ENCODE data around the gene CAPN8. TPM values are rescaled to one million over a fixed set of nuclear protein-coding genes. Genes with fewer than 3 reads are reported as not detected.

CAPN8 gene
- total and polyA plus RNA-seq, 2 donors (not counting 1 experiment from before 2014, with no cell fraction given), result 0.37 to 0.52 TPM

DNA sequence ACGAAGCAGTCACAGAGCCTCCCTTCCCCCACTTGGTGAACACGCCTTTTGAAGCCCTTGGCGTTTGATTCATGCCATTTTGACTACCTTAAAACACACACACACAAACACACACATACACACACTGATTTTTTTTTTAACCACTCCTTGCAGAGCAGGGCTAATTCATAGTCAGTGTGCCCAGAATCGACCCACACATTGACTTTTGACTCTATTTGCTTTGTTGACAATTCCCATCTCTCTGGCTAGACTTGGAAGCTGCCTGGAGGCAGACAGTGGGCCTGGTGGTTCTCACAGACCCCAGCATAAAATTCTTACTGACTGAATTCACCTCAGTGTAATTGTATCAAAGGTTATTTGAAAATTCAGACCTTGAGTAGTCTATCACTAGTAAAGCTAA lies 30.3 kb downstream of the CAPN8 start:
- H3K79me2 ChIP-seq (ENCODE audit: control insufficient read depth, insufficient read depth, low read length), result no peaks in the 10 kb centered on the region
- no peak overlapping the region for H3K4me2 ChIP-seq (replicated peaks; ENCODE audit: low read depth, low read length, poor library complexity, severe bottlenecking)
- peaks cover 0 to 21% (median 5%) of the 10 kb centered on the region in 4 experiments for H3K27me3 ChIP-seq (replicated peaks in 1 of 4; ENCODE audit: control extremely low read depth in 1 of 4, control insufficient read depth in 3 of 4, insufficient read depth in 4 of 4, low read length in 3 of 4)
- intact Hi-C loops (cut with micrococcal nuclease), result no loop called here
- H3K9me3 ChIP-seq (ENCODE audit: control extremely low read depth in 1 of 3, control insufficient read depth in 2 of 3, insufficient read depth in 1 of 3, low read length in 2 of 3), result peaks cover 0 to 17% (median 2%) of the 10 kb centered on the region in 3 donors
- no peak overlapping the region for H3K9ac ChIP-seq (ENCODE audit: low read length)
- ChIA-PET CTCF (no interaction called here), POLR2A (no interaction called here)
- no peak overlapping the region for H3K4me3 ChIP-seq (ENCODE audit: control extremely low read depth in 1 of 5, extremely low read depth in 1 of 5, insufficient read depth in 1 of 5, low read depth in 2 of 5, low read length in 4 of 5)
- Mint-ChIP-seq H3K9me3 (ENCODE audit: insufficient read depth) (peaks cover 11% of the 10 kb centered on the region), H3K4me3 (no peak overlapping the region), H3K27ac (no peak overlapping the region), H3K27me3 (peaks cover 43% of the 10 kb centered on the region), H3K4me1 (no peaks in the 10 kb centered on the region)
- no peaks in the 10 kb centered on the region for H3K4me1 ChIP-seq (ENCODE audit: control insufficient read depth in 2 of 2, insufficient read depth in 2 of 2, low read length in 2 of 2)
- no peak for TF ChIP-seq EZH2 (IDR thresholded peaks at IDR 0.05; ENCODE audit: borderline replicate concordance, insufficient read depth, low read depth, low read length, poor library complexity, severe bottlenecking)
- TF ChIP-seq, protein P1, sequence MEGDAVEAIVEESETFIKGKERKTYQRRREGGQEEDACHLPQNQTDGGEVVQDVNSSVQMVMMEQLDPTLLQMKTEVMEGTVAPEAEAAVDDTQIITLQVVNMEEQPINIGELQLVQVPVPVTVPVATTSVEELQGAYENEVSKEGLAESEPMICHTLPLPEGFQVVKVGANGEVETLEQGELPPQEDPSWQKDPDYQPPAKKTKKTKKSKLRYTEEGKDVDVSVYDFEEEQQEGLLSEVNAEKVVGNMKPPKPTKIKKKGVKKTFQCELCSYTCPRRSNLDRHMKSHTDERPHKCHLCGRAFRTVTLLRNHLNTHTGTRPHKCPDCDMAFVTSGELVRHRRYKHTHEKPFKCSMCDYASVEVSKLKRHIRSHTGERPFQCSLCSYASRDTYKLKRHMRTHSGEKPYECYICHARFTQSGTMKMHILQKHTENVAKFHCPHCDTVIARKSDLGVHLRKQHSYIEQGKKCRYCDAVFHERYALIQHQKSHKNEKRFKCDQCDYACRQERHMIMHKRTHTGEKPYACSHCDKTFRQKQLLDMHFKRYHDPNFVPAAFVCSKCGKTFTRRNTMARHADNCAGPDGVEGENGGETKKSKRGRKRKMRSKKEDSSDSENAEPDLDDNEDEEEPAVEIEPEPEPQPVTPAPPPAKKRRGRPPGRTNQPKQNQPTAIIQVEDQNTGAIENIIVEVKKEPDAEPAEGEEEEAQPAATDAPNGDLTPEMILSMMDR (IDR thresholded peaks at IDR 0.05), result no peak
- no peak overlapping the region for H2AFZ ChIP-seq (ENCODE audit: insufficient read depth, low read depth, low read length, poor library complexity, severe bottlenecking)
- no peaks in the 10 kb centered on the region for H3K36me3 ChIP-seq (replicated peaks in 1 of 2; ENCODE audit: control extremely low read depth in 1 of 2, control insufficient read depth in 1 of 2, extremely low read depth in 1 of 2, insufficient read depth in 2 of 2, low read length in 1 of 2)
- ATAC-seq (ENCODE audit: low read depth) (no peak), DNase-seq (no peak)
- no peaks in the 10 kb centered on the region for H4K20me1 ChIP-seq (ENCODE audit: control insufficient read depth, insufficient read depth, low read length, poor library complexity, severe bottlenecking)
- H3K27ac ChIP-seq (ENCODE audit: low read length in 2 of 2), result no peak overlapping the region
- 83% methylated on average over 4 of the region's 4 CpGs for WGBS (ENCODE audit: insufficient coverage)

GRCh38 chr1:223634423-223634822 lies 31.1 kb downstream of the CAPN8 start:
- Histone ChIP-seq H3K9me3 (ENCODE audit: control extremely low read depth in 1 of 3, control insufficient read depth in 2 of 3, insufficient read depth in 1 of 3, low read length in 2 of 3) (peaks cover 0 to 11% (median 2%) of the 10 kb centered on the region in 3 donors), H4K20me1 (ENCODE audit: control insufficient read depth, insufficient read depth, low read length, poor library complexity, severe bottlenecking) (no peaks in the 10 kb centered on the region), H3K27me3 (replicated peaks in 1 of 4; ENCODE audit: control extremely low read depth in 1 of 4, control insufficient read depth in 3 of 4, insufficient read depth in 4 of 4, low read length in 3 of 4) (peaks cover 0 to 21% (median 5%) of the 10 kb centered on the region in 4 experiments), H2AFZ (ENCODE audit: insufficient read depth, low read depth, low read length, poor library complexity, severe bottlenecking) (no peak overlapping the region), H3K79me2 (ENCODE audit: control insufficient read depth, insufficient read depth, low read length) (no peaks in the 10 kb centered on the region), H3K4me2 (replicated peaks; ENCODE audit: low read depth, low read length, poor library complexity, severe bottlenecking) (no peak overlapping the region), H3K4me1 (ENCODE audit: control insufficient read depth in 2 of 2, insufficient read depth in 2 of 2, low read length in 2 of 2) (no peaks in the 10 kb centered on the region), H3K36me3 (replicated peaks in 1 of 2; ENCODE audit: control extremely low read depth in 1 of 2, control insufficient read depth in 1 of 2, extremely low read depth in 1 of 2, insufficient read depth in 2 of 2, low read length in 1 of 2) (no peaks in the 10 kb centered on the region), H3K4me3 (ENCODE audit: control extremely low read depth in 1 of 5, extremely low read depth in 1 of 5, insufficient read depth in 1 of 5, low read depth in 2 of 5, low read length in 4 of 5) (no peak overlapping the region), H3K9ac (ENCODE audit: low read length) (no peak overlapping the region), H3K27ac (ENCODE audit: low read length in 2 of 2) (no peak overlapping the region)
- ATAC-seq (ENCODE audit: low read depth) (no peak), DNase-seq (no peak)
- no peak overlapping the region for H3K27ac Mint-ChIP-seq
- no peak overlapping the region for H3K4me3 Mint-ChIP-seq
- peaks cover 38% of the 10 kb centered on the region for H3K27me3 Mint-ChIP-seq
- H3K9me3 Mint-ChIP-seq (ENCODE audit: insufficient read depth), result peaks cover 4% of the 10 kb centered on the region
- POLR2A ChIA-PET, result no interaction called here
- no peaks in the 10 kb centered on the region for H3K4me1 Mint-ChIP-seq
- WGBS (ENCODE audit: insufficient coverage), result no CpG with 5 or more reads among the region's 4 CpGs
- CTCF ChIA-PET, result no interaction called here
- TF ChIP-seq, protein P1 (IDR thresholded peaks at IDR 0.05), result no peak
- no peak for TF ChIP-seq EZH2 (IDR thresholded peaks at IDR 0.05; ENCODE audit: borderline replicate concordance, insufficient read depth, low read depth, low read length, poor library complexity, severe bottlenecking)
- intact Hi-C loops (cut with micrococcal nuclease), result no loop called here

All from B cell (primary cell).